ENCODE results near the gene NSMCE4A.

DNA sequence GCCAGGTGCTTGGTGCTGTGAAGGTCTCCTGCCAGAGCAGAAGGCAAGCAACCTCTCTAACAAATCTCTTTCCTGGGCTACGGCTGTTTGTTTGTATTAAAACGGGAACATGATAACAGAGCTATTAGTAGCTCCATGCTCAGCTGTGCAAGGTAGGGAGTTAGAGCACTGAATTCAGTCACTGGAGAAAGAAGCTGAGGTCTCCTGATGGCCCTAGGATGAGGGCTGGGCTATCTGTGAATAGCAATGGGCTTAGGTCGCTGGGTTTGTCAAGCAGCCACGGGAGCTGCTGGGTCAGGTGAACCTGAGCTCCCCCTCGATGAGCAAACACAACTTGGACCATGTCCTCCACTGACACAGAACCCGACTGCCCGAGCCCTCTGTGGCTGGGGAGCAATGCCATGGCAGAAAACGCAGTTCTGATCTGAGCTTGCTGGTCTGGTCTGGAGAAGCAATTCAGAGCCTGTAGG lies 38.3 kb upstream of the NSMCE4A start:
- no peak for TF ChIP-seq CTCF (IDR thresholded peaks at IDR 0.05; ENCODE audit: poor library complexity)
- TF ChIP-seq EZH2phosphoT487 (IDR thresholded peaks at IDR 0.05; ENCODE audit: low read depth, severe bottlenecking, unreplicated experiment): no peak
- no peak for TF ChIP-seq EZH2 (IDR thresholded peaks at IDR 0.05; ENCODE audit: borderline replicate concordance)
